Skin of body (tissue), 2 donors: Measurements from ENCODE around the gene MGAM2. TPM values are rescaled to one million over a fixed set of nuclear protein-coding genes. Genes with fewer than 3 reads are reported as not detected.
"Not testable (repeated sequence)": the region's sequence is repeated elsewhere in the genome, so short reads cannot be mapped to it uniquely, and the experiment has no call there.

Experiments
- DNase-seq: peaks from one replicate; lab custom pipeline; 2025; lab: John Stamatoyannopoulos, UW
- total RNA-seq: library from RNA; depleted of rRNA; stranded (reverse); fragments of >200 nt; gene quantifications from one replicate; pipeline ENCODE4 v1.2.3, GENCODE V29; 2014

Gene MGAM2
- 0.20 TPM for total RNA-seq

- no peak for DNase-seq
Observed at GRCh38 chr7:142111499-142111898, at the start of gene MGAM2. MGAM2 (plus strand) TSS chr7:142111718; CDS start chr7:142116874, 5,156 bp downstream.

GRCh38 chr7:142063551-142064442, 47.7 kb upstream of the MGAM2 start:
- no peak for DNase-seq

- no peak for DNase-seq
Observed at GRCh38 chr7:142066536-142066935, 45.0 kb upstream of the MGAM2 start.

- DNase-seq = no peak
Observed at GRCh38 chr7:142077762-142078161, 33.8 kb upstream of the MGAM2 start.

GRCh38 chr7:142083605-142084004, 27.9 kb upstream of the MGAM2 start:
- no peak for DNase-seq

GRCh38 chr7:142085428-142085827, 26.1 kb upstream of the MGAM2 start:
- no peak for DNase-seq

GRCh38 chr7:142088022-142088714, 23.4 kb upstream of the MGAM2 start:
- no peak for DNase-seq

- no peak for DNase-seq
Observed at GRCh38 chr7:142089035-142089434, 22.5 kb upstream of the MGAM2 start.

- DNase-seq = no peak
Observed at GRCh38 chr7:142091961-142092360, 19.6 kb upstream of the MGAM2 start.

- no peak for DNase-seq
Observed at GRCh38 chr7:142094861-142095260, 16.7 kb upstream of the MGAM2 start.

- DNase-seq = no peak
Observed at GRCh38 chr7:142097571-142097970, 13.9 kb upstream of the MGAM2 start.

GRCh38 chr7:142098004-142098403, 13.5 kb upstream of the MGAM2 start:
- no peak for DNase-seq

- not testable (repeated sequence) for DNase-seq
Observed at GRCh38 chr7:142099347-142099746, 12.2 kb upstream of the MGAM2 start.

- DNase-seq = no peak
Observed at GRCh38 chr7:142100634-142101033, 10.9 kb upstream of the MGAM2 start.

GRCh38 chr7:142101794-142102193, 9.7 kb upstream of the MGAM2 start:
- DNase-seq = not testable (repeated sequence)

GRCh38 chr7:142104550-142105527, 6.7 kb upstream of the MGAM2 start:
- no peak for DNase-seq

GRCh38 chr7:142108728-142109505, 2.6 kb upstream of the MGAM2 start:
- DNase-seq = no peak

- DNase-seq = no peak
Observed at GRCh38 chr7:142110098-142110497, 1.4 kb upstream of the MGAM2 start.

- DNase-seq = no peak
Observed at GRCh38 chr7:142110638-142111037, 880 bp upstream of the MGAM2 start.

GRCh38 chr7:142112086-142112485, 568 bp downstream of the MGAM2 start:
- DNase-seq = no peak

GRCh38 chr7:142114207-142114606, 2.7 kb downstream of the MGAM2 start:
- no peak for DNase-seq
